H1 (cell line): ENCODE results near the gene PSMD13. TPM values are rescaled to one million over a fixed set of nuclear protein-coding genes. Genes with fewer than 3 reads are reported as not detected.

ENCODE experiments used
- CTCF ChIA-PET: fragments of 300-600 bp; sonication (Branson Sonifier 250); formaldehyde crosslinking; loops from one replicate; lab custom pipeline; 2021; ENCODE audit not compliant: partially characterized antibody; lab: Charles Lee
- POLR2A ChIA-PET: fragments of 300-600 bp; sonication (Branson Sonifier 250); formaldehyde crosslinking; loops from one replicate; lab custom pipeline; 2021; ENCODE audit warnings: inconsistent platforms; ENCODE audit not compliant: partially characterized antibody; lab: Charles Lee
- DNase-seq, 2 experiments: peaks; one replicate each; pipeline versions ENCODE4 v3.0.0 to v3.0.0-alpha.2; 2010 to 2022; ENCODE audit warnings: low spot score in 2 of 2, low read depth in 1 of 2, mixed read lengths in 1 of 2
- FAIRE-seq: peaks from 2 replicates; lab custom pipeline; 2011; peaks lifted over from hg19 to GRCh38; lab: Jason Lieb, UNC
- H2AFZ ChIP-seq: 2 replicates; pipeline ENCODE4 v1.8.1; 2012; ENCODE audit warnings: low read length, inconsistent platforms
- H2AK5ac ChIP-seq: 2 replicates; pipeline ENCODE4 v1.6.1; 2013; ENCODE audit warnings: low read depth, low read length
- H2BK120ac ChIP-seq: replicated peaks from 2 replicates; pipeline ENCODE3; 2013; ENCODE audit warnings: low read depth, low read length, inconsistent platforms
- H2BK12ac ChIP-seq: 2 replicates; pipeline ENCODE4 v1.6.1; 2013; ENCODE audit warnings: low read depth, low read length
- H2BK15ac ChIP-seq: 2 replicates; pipeline ENCODE4 v1.6.1; 2013; ENCODE audit warnings: low read length
- H2BK20ac ChIP-seq: 2 replicates; pipeline ENCODE4 v1.6.1; 2013; ENCODE audit warnings: low read length
- H2BK5ac ChIP-seq: 2 replicates; pipeline ENCODE4 v1.6.1; 2013; ENCODE audit warnings: low read depth, low read length
- H3K14ac ChIP-seq: 2 replicates; pipeline ENCODE4 v1.6.1; 2013; ENCODE audit warnings: inconsistent platforms; ENCODE audit not compliant: insufficient read length
- H3K18ac ChIP-seq: 2 replicates; pipeline ENCODE4 v1.6.1; 2013; ENCODE audit warnings: low read length; ENCODE audit errors: extremely low read depth
- H3K23ac ChIP-seq: 2 replicates; pipeline ENCODE4 v1.6.1; 2013; ENCODE audit warnings: inconsistent platforms; ENCODE audit not compliant: insufficient read length
- H3K23me2 ChIP-seq: 2 replicates; pipeline ENCODE4 v1.6.1; 2013; ENCODE audit warnings: low read depth, low read length
- H3K27ac ChIP-seq: 2 replicates; pipeline ENCODE4 v1.6.1; 2011; ENCODE audit warnings: low read depth, low read length, inconsistent platforms
- H3K27me3 ChIP-seq, 4 experiments: replicated peaks in 1 of 4; 1 replicate in 1 of 4; 2 replicates in 3 of 4; pipeline versions ENCODE4 v1.6.1 to v1.8.1; 2011 to 2013; ENCODE audit warnings: low read length in 3 of 4, mild to moderate bottlenecking in 3 of 4, inconsistent platforms in 2 of 4, mixed read lengths in 2 of 4, moderate library complexity in 1 of 4; ENCODE audit not compliant: control insufficient read depth in 3 of 4, insufficient read depth in 3 of 4; ENCODE audit errors: extremely low read depth in 1 of 4
- H3K36me3 ChIP-seq, 4 experiments: 2 replicates each; pipeline versions ENCODE4 v1.6.1 to v1.8.1; 2011 to 2013; ENCODE audit warnings: mild to moderate bottlenecking in 4 of 4, low read length in 3 of 4, moderate library complexity in 2 of 4, control low read depth in 1 of 4, inconsistent platforms in 1 of 4; ENCODE audit not compliant: insufficient read depth in 4 of 4, control insufficient read depth in 2 of 4
- H3K4ac ChIP-seq: replicated peaks from 2 replicates; pipeline ENCODE3; 2013; ENCODE audit warnings: low read length, low read depth, mixed read lengths, inconsistent platforms; ENCODE audit not compliant: insufficient read length
- H3K4me1 ChIP-seq, 4 experiments: replicated peaks in 1 of 4; 1 replicate in 1 of 4; 2 replicates in 3 of 4; pipeline versions ENCODE4 v1.6.1 to v1.8.1; 2011 to 2013; ENCODE audit warnings: low read length in 3 of 4, inconsistent platforms in 2 of 4, mixed read lengths in 1 of 4; ENCODE audit not compliant: insufficient read depth in 4 of 4, control insufficient read depth in 3 of 4
- H3K4me2 ChIP-seq, 2 experiments: 2 replicates each; pipeline versions ENCODE4 v1.6.1 to v1.8.1; 2011 to 2013; ENCODE audit warnings: low read depth in 2 of 2, low read length in 2 of 2, control low read depth in 1 of 2, inconsistent platforms in 1 of 2, mild to moderate bottlenecking in 1 of 2; ENCODE audit not compliant: insufficient read depth in 1 of 2
- H3K4me3 ChIP-seq, 4 experiments: fragments of 200-600, 300-600 bp in 1 of 4; sonication (generic), shearing (Covaris generic), sonication (Bioruptor Twin) in 1 of 4; 2 replicates each; pipeline versions ENCODE4 v1.5.1 to v1.8.1; 2011 to 2016; ENCODE audit warnings: low read length in 4 of 4, low read depth in 3 of 4, control low read depth in 2 of 4, inconsistent platforms in 2 of 4, mild to moderate bottlenecking in 2 of 4, mixed read lengths in 1 of 4, moderate library complexity in 1 of 4; ENCODE audit not compliant: insufficient read depth in 2 of 4; ENCODE audit errors: extremely low read depth in 1 of 4
- H3K56ac ChIP-seq: replicated peaks from 2 replicates; pipeline ENCODE3; 2013; ENCODE audit warnings: low read depth, mild to moderate bottlenecking, mixed read lengths, low read length, inconsistent platforms; ENCODE audit not compliant: insufficient read length
- H3K79me1 ChIP-seq: 2 replicates; pipeline ENCODE4 v1.6.1; 2013; ENCODE audit warnings: low read depth, low read length, control low read depth
- H3K79me2 ChIP-seq, 2 experiments: 2 replicates each; pipeline versions ENCODE4 v1.6.1 to v1.8.1; 2012 to 2013; ENCODE audit warnings: low read length in 2 of 2, mild to moderate bottlenecking in 2 of 2, inconsistent platforms in 1 of 2; ENCODE audit not compliant: insufficient read depth in 2 of 2, control insufficient read depth in 1 of 2
- H3K9ac ChIP-seq, 4 experiments: replicated peaks in 1 of 4; 1 replicate in 1 of 4; 2 replicates in 3 of 4; pipeline versions ENCODE4 v1.6.1 to v1.8.1; 2011 to 2013; ENCODE audit warnings: low read depth in 3 of 4, low read length in 3 of 4, control low read depth in 2 of 4, mild to moderate bottlenecking in 2 of 4, moderate library complexity in 2 of 4, inconsistent platforms in 1 of 4; ENCODE audit errors: extremely low read depth in 1 of 4
- H3K9me3 ChIP-seq, 2 experiments: 2 replicates each; pipeline versions ENCODE4 v1.6.1 to v1.8.1; 2012 to 2013; ENCODE audit warnings: mild to moderate bottlenecking in 2 of 2, moderate library complexity in 2 of 2, control low read depth in 1 of 2, inconsistent platforms in 1 of 2, low read depth in 1 of 2, low read length in 1 of 2, mixed read lengths in 1 of 2; ENCODE audit not compliant: insufficient read depth in 2 of 2
- H4K20me1 ChIP-seq, 2 experiments: replicated peaks in 1 of 2; 2 replicates each; pipeline versions ENCODE3 to v1.8.1; 2011 to 2013; ENCODE audit warnings: inconsistent platforms in 2 of 2, low read length in 2 of 2, mild to moderate bottlenecking in 1 of 2; ENCODE audit not compliant: insufficient read depth in 2 of 2, control insufficient read depth in 1 of 2
- H4K5ac ChIP-seq: 2 replicates; pipeline ENCODE4 v1.6.1; 2013; ENCODE audit warnings: low read length, low read depth, mixed read lengths, inconsistent platforms; ENCODE audit not compliant: insufficient read length
- H4K8ac ChIP-seq: 2 replicates; pipeline ENCODE4 v1.8.0; 2013; ENCODE audit warnings: mild to moderate bottlenecking, moderate library complexity, low read length, inconsistent platforms; ENCODE audit not compliant: insufficient read depth; ENCODE audit errors: extremely low read depth
- H4K91ac ChIP-seq: replicated peaks from 2 replicates; pipeline ENCODE3; 2013; ENCODE audit warnings: low read length, mixed read lengths, inconsistent platforms; ENCODE audit not compliant: insufficient read length
- BRCA1 ChIP-seq: IDR thresholded peaks from 2 replicates; pipeline ENCODE4 v1.6.1; 2012; ENCODE audit warnings: low read depth, low read length, improper control_type of control experiment
- E2F6 ChIP-seq: IDR thresholded peaks from 2 replicates; pipeline ENCODE4 v1.6.1; 2012; ENCODE audit warnings: inconsistent platforms
- KDM1A ChIP-seq: fragments of 200-600, 300-600 bp; sonication (generic); IDR thresholded peaks from 2 replicates; pipeline ENCODE4 v1.7.1; 2016; ENCODE audit warnings: mild to moderate bottlenecking, low read length, borderline replicate concordance
- NANOG ChIP-seq: IDR thresholded peaks from 2 replicates; pipeline ENCODE4 v1.6.1; 2011; ENCODE audit warnings: low read length, low read depth, mild to moderate bottlenecking, inconsistent platforms; ENCODE audit not compliant: insufficient read depth, poor library complexity, severe bottlenecking
- NRF1 ChIP-seq: IDR thresholded peaks from 2 replicates; pipeline ENCODE4 v1.6.1; 2011; ENCODE audit warnings: mild to moderate bottlenecking, low read depth, low read length, improper control_type of control experiment
- RNF2 ChIP-seq: fragments of 200-900, 300-1000 bp; sonication (generic); IDR thresholded peaks from 2 replicates; pipeline ENCODE4 v1.7.1; 2016; ENCODE audit warnings: borderline replicate concordance, low read depth, mild to moderate bottlenecking, antibody characterized with exemption, low read length; ENCODE audit not compliant: poor library complexity, severe bottlenecking; ENCODE audit errors: missing control alignments
- SIN3A ChIP-seq, 2 experiments: IDR thresholded peaks in 1 of 2; conservative IDR thresholded peaks in 1 of 2; 2 replicates each; pipeline ENCODE4 v1.6.1; 2011 to 2012; ENCODE audit warnings: low read length in 2 of 2, improper control_type of control experiment in 1 of 2, low read depth in 1 of 2, mild to moderate bottlenecking in 1 of 2
- SP2 ChIP-seq: IDR thresholded peaks from 2 replicates; pipeline ENCODE4 v1.6.1; 2012; ENCODE audit warnings: mild to moderate bottlenecking, low read length, inconsistent platforms
- SP4 ChIP-seq: IDR thresholded peaks from 2 replicates; pipeline ENCODE4 v1.6.1; 2012; ENCODE audit warnings: low read length, inconsistent platforms
- SRF ChIP-seq: IDR thresholded peaks from 2 replicates; pipeline ENCODE4 v1.6.1; 2011; ENCODE audit warnings: mild to moderate bottlenecking, low read depth, low read length, moderate library complexity
- SUZ12 ChIP-seq: fragments of 200-600 bp; sonication (generic); IDR thresholded peaks from 2 replicates; pipeline ENCODE4 v1.6.1; 2012; ENCODE audit warnings: mild to moderate bottlenecking, inconsistent platforms, low read length, moderate library complexity, mixed read lengths
- TAF7 ChIP-seq: optimal IDR thresholded peaks from 2 replicates; pipeline ENCODE3; 2011; ENCODE audit warnings: low read depth, mild to moderate bottlenecking, inconsistent platforms, low read length, moderate library complexity, borderline replicate concordance
- YY1 ChIP-seq: IDR thresholded peaks from 2 replicates; pipeline ENCODE4 v1.6.1; 2011; ENCODE audit warnings: low read depth, mild to moderate bottlenecking, low read length
- WGBS, 2 experiments: shearing (Covaris generic) in 1 of 2; methylation state at CpG; one replicate each; pipeline versions ENCODE4 v1.1.6 to v1.1.7; 2013 to 2015; ENCODE audit warnings: low lambda C conversion rate in 2 of 2, mixed read lengths in 2 of 2, inconsistent platforms in 1 of 2, low coverage in 1 of 2, missing lambda C conversion rate in 1 of 2; ENCODE audit not compliant: insufficient replicate concordance in 2 of 2, insufficient coverage in 1 of 2, insufficient read length in 1 of 2; ENCODE audit errors: extremely low coverage in 1 of 2, missing lambda C conversion rate in 1 of 2; 5-methylcytosine and 5-hydroxymethylcytosine counted together
- polyA plus RNA-seq, 7 experiments: library from polyadenylated mRNA; depleted of rRNA in 3 of 7; stranded (reverse) in 5 of 7; unstranded in 2 of 7; fragments of >200 nt in 5 of 7; fragments of 200-250 nt in 2 of 7; gene quantifications; 1 replicate in 5 of 7; 2 replicates in 1 of 7; 4 replicates in 1 of 7; pipeline versions ENCODE4 v1.2.1 to v1.2.3, GENCODE V29; 2011 to 2013; ENCODE audit warnings: missing spikeins in 2 of 7, mixed read lengths in 2 of 7
- total RNA-seq: library from RNA; stranded (reverse); fragmentation: NEBNext Ultra II Directional; extraction: Animal tissue kit (Norgen Biotek cat#: 25700); gene quantifications from 2 replicates; pipeline ENCODE4 v1.2.1, GENCODE V29; 2021

The PSMD13 gene
- total and polyA plus RNA-seq, 2 of the 8 experiments (the other 6 are each of a cell fraction or from before 2014, with no cell fraction given), result 121 to 141 TPM

DNA sequence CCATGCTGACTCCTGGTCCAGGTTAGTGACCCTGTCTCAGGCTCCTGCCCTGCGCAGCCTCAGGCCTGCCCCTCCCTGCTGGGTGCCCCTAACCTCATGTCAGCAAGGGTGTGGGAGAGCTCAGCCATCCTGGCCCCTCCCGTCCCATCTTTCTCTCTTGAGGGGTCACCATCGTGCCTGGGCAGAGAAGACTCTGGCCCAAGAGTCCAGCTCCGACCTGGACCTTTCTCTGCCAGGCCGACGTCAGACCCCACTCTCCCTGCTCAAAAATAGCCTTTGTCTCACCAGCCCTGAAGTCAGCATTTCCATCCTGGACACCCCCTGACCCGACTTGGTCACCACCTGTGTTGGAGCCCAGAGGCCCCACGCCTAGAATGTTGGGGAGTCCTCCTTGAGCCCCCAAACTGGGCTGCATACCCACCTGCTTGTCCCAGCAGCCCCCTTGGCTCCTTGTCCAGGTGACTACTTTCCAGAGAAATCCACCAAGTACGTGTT lies 39.0 kb upstream of the PSMD13 start:
- Histone ChIP-seq H3K14ac (no peak overlapping the region), H2BK5ac (no peak overlapping the region), H3K79me1 (no peaks in the 10 kb centered on the region), H3K4me2 (no peak overlapping the region), H2BK15ac (no peak overlapping the region), H2BK20ac (no peak overlapping the region), H3K79me2 (no peaks in the 10 kb centered on the region), H2BK12ac (no peak overlapping the region), H2AK5ac (no peak overlapping the region), H3K4me1 (no peaks in the 10 kb centered on the region), H3K9ac (no peak overlapping the region), H4K8ac (no peak overlapping the region; the same call in 1 of the 2 replicates), H3K23ac (no peak overlapping the region), H3K9me3 (peaks cover 0 to 12% of the 10 kb centered on the region in 2 experiments; a peak in 1 of 4 replicates), H3K27ac (no peak overlapping the region), H3K18ac (no peak overlapping the region), H2BK120ac (no peak overlapping the region), H4K20me1 (no peaks in the 10 kb centered on the region), H3K56ac (no peak overlapping the region), H3K4me3 (no peak overlapping the region), H4K91ac (no peak overlapping the region), H2AFZ (no peak overlapping the region), H3K4ac (no peak overlapping the region), H3K23me2 (no peaks in the 10 kb centered on the region), H3K27me3 (no peaks in the 10 kb centered on the region), H3K36me3 (no peaks in the 10 kb centered on the region), H4K5ac (no peak overlapping the region)
- ChIA-PET POLR2A (interaction anchor here (0.8 to 1.0 kb wide), 3 partner anchors 9 to 171 kb away, joined by 3 to 4 read pairs (median 3); partner anchors contain the start of genes BET1L and RIC8A), CTCF (interaction anchor here (1.4 kb wide), 2 partner anchors 53 to 165 kb away, joined by 3 to 4 read pairs; no protein-coding TSS in a partner anchor)
- 90% methylated on average over 9 of the region's 9 CpGs; no CpG with 5 or more reads in 1 of the 2 experiments for WGBS, 2 experiments
- DNase-seq (peak in 1 of 2 experiments; percentile 38), FAIRE-seq (no peak)
- no peak for TF ChIP-seq YY1
- TF ChIP-seq KDM1A, result no peak
- no peak for TF ChIP-seq SP4
- TF ChIP-seq NRF1, result no peak
- TF ChIP-seq SUZ12, result no peak
- TF ChIP-seq BRCA1, result no peak
- no peak for TF ChIP-seq SIN3A (conservative IDR thresholded peaks at IDR 0.05 in 1 of 2, IDR thresholded peaks at IDR 0.05 in 1 of 2; ENCODE audit: low read depth in 1 of 2, low read length in 2 of 2)
- no peak for TF ChIP-seq TAF7
- TF ChIP-seq RNF2, result no peak
- no peak for TF ChIP-seq NANOG
- TF ChIP-seq SP2, result no peak
- TF ChIP-seq SRF, result no peak
- no peak for TF ChIP-seq E2F6
